K562 (cell line): Measurements from ENCODE around the gene POLD2. TPM values are rescaled to one million over a fixed set of nuclear protein-coding genes. Genes with fewer than 3 reads are reported as not detected.

Experiments
- ATAC-seq: fragments of 200-7000 bp; cut with Tn5 transposase; 3 replicates; pipeline ENCODE4 v1.9.1; 2020; ENCODE audit warnings: moderate library complexity
- BruUV-seq: library from RNA; stranded (reverse); fragments of 400-500 nt; replicated peaks from 2 replicates; lab custom pipeline; 2021; lab: Mats Ljungman, UMichigan
- CTCF ChIA-PET: fragments of 300-600 bp; formaldehyde crosslinking; extraction: SDS; loops from one replicate; lab custom pipeline; 2021; ENCODE audit warnings: low intra/inter-chr PET ratio; lab: Yijun Ruan, JAX
- POLR2A ChIA-PET: fragments of 300-600, 350-650 bp; sonication (Branson Sonifier 250); formaldehyde crosslinking; extraction: SDS; loops from one replicate; lab custom pipeline; 2021; ENCODE audit warnings: antibody characterized with exemption, inconsistent platforms; lab: Yijun Ruan, JAX
- DNase-seq, 4 experiments: peaks; one replicate each; pipeline versions ENCODE4 v3.0.0 to v3.0.0-alpha.2; 2011 to 2018; ENCODE audit warnings: low spot score in 3 of 4, mixed read lengths in 3 of 4; ENCODE audit errors: extremely low read depth in 1 of 4
- FAIRE-seq: peaks from 2 replicates; lab custom pipeline; 2011; peaks lifted over from hg19 to GRCh38; lab: Jason Lieb, UNC
- H2AFZ ChIP-seq: 2 replicates; pipeline ENCODE4 v1.6.0; 2011; ENCODE audit warnings: low read depth, low read length, control low read depth, inconsistent platforms
- H3K27ac ChIP-seq: fragments of 200-600 bp; 3 replicates; pipeline ENCODE4 v1.8.0; 2011; ENCODE audit warnings: low read depth, mild to moderate bottlenecking, control low read depth, inconsistent platforms, low read length, moderate library complexity, mixed read lengths; ENCODE audit errors: extremely low read depth
- H3K27me3 ChIP-seq, 2 experiments: fragments of 300-600 bp in 1 of 2; 2 replicates in 1 of 2; 3 replicates in 1 of 2; pipeline versions ENCODE4 v1.6.0 to v1.8.0; 2011; ENCODE audit warnings: inconsistent platforms in 2 of 2, low read length in 2 of 2, mild to moderate bottlenecking in 1 of 2, mixed read lengths in 1 of 2, moderate library complexity in 1 of 2; ENCODE audit not compliant: control insufficient read depth in 2 of 2, insufficient read depth in 2 of 2
- H3K36me3 ChIP-seq: fragments of 300-600 bp; 3 replicates; pipeline ENCODE4 v1.8.0; 2011; ENCODE audit warnings: mild to moderate bottlenecking, low read length, inconsistent platforms; ENCODE audit not compliant: control insufficient read depth, insufficient read depth
- H3K4me1 ChIP-seq, 2 experiments: fragments of 200-600 bp in 1 of 2; replicated peaks in 1 of 2; 2 replicates in 1 of 2; 3 replicates in 1 of 2; pipeline versions ENCODE4 v1.5.1 to v1.8.0; 2011; ENCODE audit warnings: inconsistent platforms in 2 of 2, low read length in 2 of 2, mild to moderate bottlenecking in 1 of 2, mixed read lengths in 1 of 2, moderate library complexity in 1 of 2; ENCODE audit not compliant: control insufficient read depth in 2 of 2, insufficient read depth in 2 of 2
- H3K4me2 ChIP-seq: 2 replicates; pipeline ENCODE4 v1.6.1; 2011; ENCODE audit warnings: low read length, control low read depth, inconsistent platforms, mixed read lengths; ENCODE audit not compliant: insufficient read depth
- H3K4me3 ChIP-seq: fragments of 200-600 bp; sonication (generic), shearing (Covaris generic); 2 replicates; pipeline ENCODE4 v1.5.1; 2016; ENCODE audit warnings: control low read depth, inconsistent platforms
- H3K79me2 ChIP-seq: fragments of 200-600 bp; 3 replicates; pipeline ENCODE4 v1.8.0; 2011; ENCODE audit warnings: low read length, inconsistent platforms; ENCODE audit not compliant: control insufficient read depth, insufficient read depth
- H3K9ac ChIP-seq, 2 experiments: 2 replicates each; pipeline versions ENCODE4 v1.6.0 to v1.6.1; 2011; ENCODE audit warnings: low read depth in 2 of 2, low read length in 2 of 2, control low read depth in 1 of 2, inconsistent platforms in 1 of 2, mild to moderate bottlenecking in 1 of 2, mixed read lengths in 1 of 2; ENCODE audit not compliant: insufficient read depth in 1 of 2
- H3K9me1 ChIP-seq: one replicate; pipeline ENCODE4 v1.6.0; 2011; ENCODE audit warnings: inconsistent platforms, mild to moderate bottlenecking, low read length, moderate library complexity; ENCODE audit not compliant: control insufficient read depth, insufficient read depth
- H3K9me3 ChIP-seq: replicated peaks from 2 replicates; pipeline ENCODE4 v1.5.1; 2011; ENCODE audit warnings: low read depth, low read length, inconsistent platforms; ENCODE audit not compliant: control insufficient read depth, insufficient read depth
- H4K20me1 ChIP-seq: replicated peaks from 2 replicates; pipeline ENCODE4 v1.6.1; 2011; ENCODE audit warnings: low read length, inconsistent platforms, mixed read lengths; ENCODE audit not compliant: control insufficient read depth, insufficient read depth
- KDM5B ChIP-seq: fragments of 200-600 bp; sonication (generic); IDR thresholded peaks from 2 replicates; pipeline ENCODE4 v1.6.1; 2012; ENCODE audit warnings: low read depth, mild to moderate bottlenecking, moderate library complexity, low read length, control low read depth, inconsistent platforms; ENCODE audit not compliant: insufficient replicate concordance
- SMAD1 ChIP-seq: fragments of 150-350 bp; IDR thresholded peaks from 2 replicates; pipeline ENCODE4 v1.6.1; 2014; ENCODE audit warnings: low read length, low read depth; ENCODE audit not compliant: partially characterized antibody
- TEAD1 ChIP-seq, 2 experiments: fragments of 450-650 bp in 1 of 2; sonication (generic) in 1 of 2; formaldehyde crosslinking; IDR thresholded peaks; 2 replicates each; pipeline versions ENCODE4 v1.4.0 to v1.8.0; 2020 to 2022; ENCODE audit warnings: mild to moderate bottlenecking in 2 of 2, missing genetic modification reagents in 1 of 2
- ZFP36 ChIP-seq: fragments of 150-350 bp; IDR thresholded peaks from 2 replicates; pipeline ENCODE4 v1.6.1; 2018; ENCODE audit warnings: low read length, low read depth; ENCODE audit not compliant: partially characterized antibody
- ZNF699 ChIP-seq: fragments of 250-450 bp; sonication (Bioruptor Pico); IDR thresholded peaks from 2 replicates; pipeline ENCODE4 v1.8.0; 2021; ENCODE audit warnings: mild to moderate bottlenecking, moderate library complexity; ENCODE audit not compliant: insufficient replicate concordance
- WGBS: fragments of 100-300 bp; shearing (Covaris generic); methylation state at CpG from one replicate; pipeline ENCODE4 v1.1.6; 2016; ENCODE audit warnings: low coverage, mixed read lengths; ENCODE audit not compliant: insufficient coverage; ENCODE audit errors: missing lambda C conversion rate; 5-methylcytosine and 5-hydroxymethylcytosine counted together
- in situ Hi-C: fragments of 300-500 bp; cut with MboI; formaldehyde crosslinking; loops from 4 replicates; pipeline ENCODE4 v1.15.0; 2018; ENCODE audit warnings: inconsistent platforms, mixed read lengths
- intact Hi-C: fragments of 100-400 bp; cut with micrococcal nuclease; formaldehyde crosslinking; loops from 2 replicates; pipeline ENCODE4 v1.14.2; 2022
- polyA plus RNA-seq, 8 experiments: library from polyadenylated mRNA; depleted of rRNA in 4 of 8; stranded (reverse) in 5 of 8; unstranded in 3 of 8; fragments of >200 nt; fragmentation: Nextera tagmentation in 2 of 8; fragmentation: Illumina TruSeq in 1 of 8; extraction: Ambion mirVana in 2 of 8; extraction: Trizol in 1 of 8; gene quantifications; 2 replicates each; pipeline versions ENCODE4 v1.2.1 to v1.2.3, GENCODE V29; 2011 to 2014; ENCODE audit warnings: inconsistent platforms in 1 of 8, missing spikeins in 1 of 8
- total RNA-seq, 7 experiments: library from RNA; depleted of rRNA in 6 of 7; stranded (reverse); fragments of >200 nt in 6 of 7; fragmentation: Illumina TruSeq in 2 of 7; extraction: Trizol in 2 of 7; gene quantifications; 2 replicates each; pipeline versions ENCODE4 v1.2.1 to v1.2.3, GENCODE V29; 2011 to 2021; ENCODE audit warnings: low replicate concordance in 1 of 7

The POLD2 gene
- total and polyA plus RNA-seq, 9 of the 15 experiments (the other 6 are each of a cell fraction or from before 2014, with no cell fraction given), result 29.7 to 259 (median 225) TPM

DNA sequence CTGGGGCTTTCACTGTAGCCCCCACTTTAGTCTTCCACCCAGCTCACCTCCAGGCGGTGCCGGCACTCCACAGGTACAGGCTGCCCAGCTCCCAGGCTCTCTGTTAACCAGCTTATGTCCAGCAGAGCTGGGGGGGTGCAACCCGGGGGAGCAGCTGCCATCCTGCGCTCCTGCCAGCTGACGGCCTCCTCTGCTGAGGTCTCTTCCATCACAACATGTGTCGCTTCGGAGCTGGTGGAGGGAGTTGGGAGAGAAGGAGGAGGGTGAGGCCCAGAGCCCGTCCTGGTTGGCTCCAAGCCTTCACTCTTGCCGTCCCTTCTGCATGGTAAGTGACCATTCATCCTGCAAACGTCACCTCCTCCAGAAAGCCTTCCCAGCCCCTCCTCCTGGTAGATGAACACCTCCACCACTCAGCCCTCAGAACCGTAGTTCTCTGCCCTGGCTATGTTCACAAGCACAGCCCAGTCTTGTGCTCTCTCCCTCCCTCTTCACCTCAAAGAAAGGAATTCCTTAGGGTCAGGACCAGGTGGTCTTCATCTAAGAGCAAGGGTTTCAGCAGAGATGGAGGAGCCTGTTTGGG, 42.6 kb downstream of the POLD2 start:
- peaks cover 24% of the 10 kb centered on the region for H4K20me1 ChIP-seq
- no peaks in the 10 kb centered on the region for H3K9me3 ChIP-seq
- FAIRE-seq (no peak), DNase-seq (no peak), ATAC-seq (no peak)
- H3K4me2 ChIP-seq, result 0 out of 2 replicates have a peak overlapping the region, but pooled peaks have one; percentile 53
- H2AFZ ChIP-seq, result no peak overlapping the region
- POLR2A ChIA-PET, result interaction anchor here (0.6 to 1.1 kb wide), 5 partner anchors 13 to 313 kb away, joined by 3 to 4 read pairs (median 4); no protein-coding TSS in a partner anchor
- BruUV-seq, result no TSS peak
- CTCF ChIA-PET, result no interaction called here
- intact Hi-C loops, result loop anchor here (2.0 kb wide), 1 partner anchor 116 kb away; no protein-coding TSS in a partner anchor
- WGBS, result 77% methylated on average over 6 of the region's 11 CpGs
- H3K36me3 ChIP-seq, result peaks cover 22% of the 10 kb centered on the region; the same call in 2 of the 3 replicates
- no peak overlapping the region for H3K27ac ChIP-seq
- peaks cover 9 to 29% of the 10 kb centered on the region in 2 experiments; a peak in 4 of 5 replicates for H3K4me1 ChIP-seq
- no peaks in the 10 kb centered on the region for H3K9me1 ChIP-seq
- H3K27me3 ChIP-seq, result no peaks in the 10 kb centered on the region
- H3K79me2 ChIP-seq, result no peaks in the 10 kb centered on the region
- in situ Hi-C loops, result no loop called here
- TF ChIP-seq KDM5B (peak; percentile 13), ZNF699 (CRISPR knock-in tag) (no peak), TEAD1 (CRISPR knock-in tag; IDR thresholded peaks at IDR 0.05) (peak in 1 of 2 experiments; percentile 50; a peak in 1 of 4 replicates), ZFP36 (peak; percentile 86), SMAD1 (no peak)
- H3K4me3 ChIP-seq, result no peak overlapping the region
- H3K9ac ChIP-seq, result no peak overlapping the region
